AG04450 (cell line): ENCODE data around the gene HES6. TPM values are rescaled to one million over a fixed set of nuclear protein-coding genes. Genes with fewer than 3 reads are reported as not detected.

Source experiments
- CTCF ChIA-PET: fragments of 300-600, 350-600 bp; formaldehyde crosslinking; extraction: SDS; loops from one replicate; lab custom pipeline; 2022; ENCODE audit warnings: antibody characterized with exemption, inconsistent platforms; lab: Charles Lee
- POLR2A ChIA-PET: fragments of 350-600 bp; formaldehyde crosslinking; extraction: SDS; loops from one replicate; lab custom pipeline; 2021; ENCODE audit warnings: antibody characterized with exemption, inconsistent platforms; lab: Yijun Ruan, JAX
- DNase-seq: peaks from one replicate; pipeline ENCODE4 v3.0.0-alpha.2; 2011; ENCODE audit warnings: low read depth, low spot score
- H3K27ac ChIP-seq: one replicate; pipeline ENCODE4 v1.5.1; 2012; ENCODE audit warnings: low read depth, low read length, control low read depth
- H3K27me3 ChIP-seq: one replicate; pipeline ENCODE4 v1.6.0; 2012; ENCODE audit warnings: low read length; ENCODE audit not compliant: control insufficient read depth, insufficient read depth
- H3K4me3 ChIP-seq: 2 replicates; pipeline ENCODE4 v1.5.1; 2011; ENCODE audit warnings: mild to moderate bottlenecking, low read depth, low read length, control low read depth
- H3K9me3 ChIP-seq: 2 replicates; pipeline ENCODE4 v1.5.1; 2012; ENCODE audit warnings: low read length; ENCODE audit not compliant: control insufficient read depth, insufficient read depth
- polyA plus RNA-seq: library from polyadenylated mRNA; depleted of rRNA; stranded (reverse); fragments of >200 nt; gene quantifications from 2 replicates; pipeline ENCODE4 v1.2.3, GENCODE V29; 2011
- TF ChIP-seq, protein P1 (sequence below): IDR thresholded peaks from 2 replicates; pipeline ENCODE4 v1.5.1; 2011; ENCODE audit warnings: low read depth, low read length, control low read depth, inconsistent platforms

Gene HES6
- polyA plus RNA-seq, 1 experiment: 2.9 TPM

GRCh38 chr2:238251331-238251730 is 11.5 kb upstream of the HES6 start:
- TF ChIP-seq, protein P1, sequence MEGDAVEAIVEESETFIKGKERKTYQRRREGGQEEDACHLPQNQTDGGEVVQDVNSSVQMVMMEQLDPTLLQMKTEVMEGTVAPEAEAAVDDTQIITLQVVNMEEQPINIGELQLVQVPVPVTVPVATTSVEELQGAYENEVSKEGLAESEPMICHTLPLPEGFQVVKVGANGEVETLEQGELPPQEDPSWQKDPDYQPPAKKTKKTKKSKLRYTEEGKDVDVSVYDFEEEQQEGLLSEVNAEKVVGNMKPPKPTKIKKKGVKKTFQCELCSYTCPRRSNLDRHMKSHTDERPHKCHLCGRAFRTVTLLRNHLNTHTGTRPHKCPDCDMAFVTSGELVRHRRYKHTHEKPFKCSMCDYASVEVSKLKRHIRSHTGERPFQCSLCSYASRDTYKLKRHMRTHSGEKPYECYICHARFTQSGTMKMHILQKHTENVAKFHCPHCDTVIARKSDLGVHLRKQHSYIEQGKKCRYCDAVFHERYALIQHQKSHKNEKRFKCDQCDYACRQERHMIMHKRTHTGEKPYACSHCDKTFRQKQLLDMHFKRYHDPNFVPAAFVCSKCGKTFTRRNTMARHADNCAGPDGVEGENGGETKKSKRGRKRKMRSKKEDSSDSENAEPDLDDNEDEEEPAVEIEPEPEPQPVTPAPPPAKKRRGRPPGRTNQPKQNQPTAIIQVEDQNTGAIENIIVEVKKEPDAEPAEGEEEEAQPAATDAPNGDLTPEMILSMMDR: no peak
- H3K4me3 ChIP-seq: no peak overlapping the region
- ChIA-PET CTCF (interaction anchor here (2.0 kb wide), 1 partner anchor 12 kb away, joined by 6 read pairs; no protein-coding TSS in a partner anchor), POLR2A (no interaction called here)
- H3K9me3 ChIP-seq: no peaks in the 10 kb centered on the region; the same call in 1 of the 2 replicates
- no peak for DNase-seq
- no peaks in the 10 kb centered on the region for H3K27me3 ChIP-seq
- no peak overlapping the region for H3K27ac ChIP-seq

GRCh38 chr2:238250896-238251295 is 11.1 kb upstream of the HES6 start:
- Histone ChIP-seq H3K4me3 (no peak overlapping the region), H3K9me3 (no peaks in the 10 kb centered on the region; the same call in 1 of the 2 replicates), H3K27ac (no peak overlapping the region), H3K27me3 (no peaks in the 10 kb centered on the region)
- no peak for DNase-seq
- ChIA-PET POLR2A (no interaction called here), CTCF (interaction anchor here (2.0 kb wide), 1 partner anchor 12 kb away, joined by 6 read pairs; no protein-coding TSS in a partner anchor)
- TF ChIP-seq, protein P1: no peak

DNA sequence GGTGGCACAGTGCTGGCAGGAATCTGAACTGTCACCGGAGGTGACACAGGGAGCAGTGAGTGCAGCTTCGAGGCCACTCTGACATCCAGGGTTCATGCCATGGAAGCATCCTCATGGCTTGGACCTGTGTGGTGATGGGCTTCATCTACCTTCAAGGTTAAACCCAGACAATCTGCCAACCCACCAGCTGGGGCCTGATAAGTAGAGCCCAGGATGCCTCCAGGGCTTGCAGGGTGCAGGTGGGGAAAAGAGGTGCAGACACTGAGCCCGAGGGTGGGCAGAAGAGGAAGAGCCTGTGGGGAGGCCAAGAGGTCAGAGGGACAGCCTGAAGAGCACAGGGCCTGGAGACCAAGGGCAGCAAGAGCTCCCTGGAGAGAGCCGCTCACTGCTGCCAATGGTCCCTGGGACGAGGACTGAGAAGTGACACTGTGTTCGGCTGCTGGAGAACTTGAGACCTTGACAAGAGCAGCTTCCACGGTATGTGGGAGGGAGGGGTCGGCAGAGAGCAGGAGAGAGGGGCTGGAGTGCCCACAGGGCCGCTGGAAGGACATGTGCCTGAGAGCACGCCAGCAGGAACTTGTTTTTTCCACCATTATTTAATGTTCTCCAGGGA is 8.1 kb upstream of the HES6 start:
- no peak for DNase-seq
- TF ChIP-seq, protein P1: no peak
- no peak overlapping the region for H3K27ac ChIP-seq
- no peak overlapping the region for H3K4me3 ChIP-seq
- H3K27me3 ChIP-seq: no peaks in the 10 kb centered on the region
- ChIA-PET POLR2A (no interaction called here), CTCF (no interaction called here)
- no peaks in the 10 kb centered on the region; the same call in 1 of the 2 replicates for H3K9me3 ChIP-seq

DNA sequence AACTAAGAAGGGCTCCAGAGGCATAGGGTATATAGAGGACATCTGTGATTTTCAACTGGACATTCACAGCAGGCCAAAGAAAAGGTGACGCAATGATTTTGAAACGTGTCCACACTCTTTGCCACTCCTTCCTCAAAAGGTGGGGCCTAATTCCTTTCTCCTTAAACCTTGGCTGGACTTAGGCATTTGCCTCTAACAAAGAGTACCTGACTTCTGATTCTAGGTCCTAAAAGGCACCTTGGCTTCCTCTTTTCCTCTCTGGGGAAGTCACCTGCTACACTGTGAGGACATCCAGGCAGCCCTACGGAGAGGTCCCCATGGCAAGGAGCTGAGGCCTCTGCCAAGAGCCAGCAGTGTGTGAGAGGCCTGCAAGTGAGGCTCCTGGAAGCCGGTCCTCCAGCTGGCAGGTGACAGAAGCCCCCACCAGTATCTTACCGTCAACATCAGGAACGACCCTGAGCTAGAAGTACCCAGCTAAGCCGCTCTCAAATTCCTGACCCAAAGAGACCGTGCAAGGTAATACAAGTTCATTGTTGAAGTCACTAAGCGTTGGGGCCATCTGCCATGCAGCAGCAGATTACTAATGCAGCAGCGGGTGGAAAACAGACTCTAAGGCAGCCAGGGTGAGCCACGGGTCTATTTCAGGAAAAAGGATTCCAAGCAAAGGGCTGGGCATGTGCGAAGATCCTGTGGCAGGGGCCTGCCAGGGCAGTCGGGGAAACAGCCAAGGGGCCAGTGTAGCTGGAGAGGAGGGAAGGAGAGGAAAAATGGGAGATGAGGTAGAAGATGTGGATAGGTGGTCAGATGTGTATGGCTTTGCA is 7.4 kb upstream of the HES6 start:
- DNase-seq: no peak
- ChIA-PET CTCF (interaction anchor here (1.5 kb wide), 1 partner anchor 16 kb away, joined by 3 read pairs; no protein-coding TSS in a partner anchor), POLR2A (interaction anchor here (0.7 kb wide), 1 partner anchor 63 kb away, joined by 3 read pairs; no protein-coding TSS in a partner anchor)
- no peaks in the 10 kb centered on the region; the same call in 1 of the 2 replicates for H3K9me3 ChIP-seq
- TF ChIP-seq, protein P1: no peak
- no peak overlapping the region for H3K27ac ChIP-seq
- H3K4me3 ChIP-seq: no peak overlapping the region
- no peaks in the 10 kb centered on the region for H3K27me3 ChIP-seq

GRCh38 chr2:238244151-238244550 is 4.3 kb upstream of the HES6 start:
- ChIA-PET POLR2A (no interaction called here), CTCF (interaction anchor here (0.6 to 1.7 kb wide), 3 partner anchors 19 to 769 kb away, joined by 3 to 4 read pairs (median 3); no protein-coding TSS in a partner anchor)
- Histone ChIP-seq H3K27me3 (peaks cover 7% of the 10 kb centered on the region), H3K4me3 (no peak overlapping the region), H3K27ac (no peak overlapping the region), H3K9me3 (no peaks in the 10 kb centered on the region; the same call in 1 of the 2 replicates)
- DNase-seq: no peak
- TF ChIP-seq, protein P1: no peak
